HG02981 (cell line): ENCODE data around the gene GMPR2.

Experiments
- ATAC-seq: cut with Tn5 transposase; IDR thresholded peaks from one replicate; pipeline ENCODE4 v1.9.1; 2021; ENCODE audit warnings: mild to moderate bottlenecking, moderate library complexity; ENCODE audit not compliant: unreplicated experiment

GMPR2 gene

DNA sequence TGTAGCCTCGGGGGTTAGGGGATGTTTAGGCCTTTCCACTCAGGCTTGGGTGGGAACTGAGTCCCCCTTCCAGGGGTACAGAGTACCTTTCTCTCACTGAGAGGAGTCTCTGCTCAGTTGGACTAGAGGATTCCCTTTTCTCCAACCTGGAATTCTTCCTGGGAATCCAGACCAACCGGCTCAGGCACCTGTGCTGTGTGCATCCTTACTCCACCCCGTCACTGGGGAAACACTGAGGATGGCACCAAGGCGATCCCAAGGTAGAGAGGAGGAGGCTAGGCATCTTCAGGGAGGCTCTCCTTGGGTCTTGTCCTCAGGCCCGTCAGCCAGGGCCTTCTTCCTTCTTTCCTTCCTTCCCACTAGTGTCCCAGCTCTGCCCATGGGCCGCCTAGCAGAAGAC, 31.1 kb downstream of the GMPR2 start:
- ATAC-seq, result no peak

DNA sequence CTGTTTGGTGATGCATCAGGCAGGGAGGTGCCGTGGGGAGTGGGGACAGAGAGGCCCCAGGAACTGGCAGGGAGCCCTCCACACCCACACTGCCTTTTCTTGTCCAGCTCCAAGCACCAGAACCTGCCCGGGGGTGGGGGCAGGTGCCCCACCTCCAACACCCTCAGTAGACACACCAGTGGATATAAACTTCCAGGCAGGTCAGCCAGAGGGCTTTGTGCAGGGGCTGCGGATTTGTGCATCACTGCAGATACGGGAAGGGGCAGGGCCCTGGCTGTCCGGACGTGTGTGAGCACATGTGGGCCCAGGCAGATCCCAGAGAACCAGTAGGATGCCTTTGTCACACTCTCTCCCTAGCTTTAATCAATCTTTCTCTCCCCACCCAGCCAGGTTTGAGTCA, 31.6 kb downstream of the GMPR2 start:
- ATAC-seq, result no peak

DNA sequence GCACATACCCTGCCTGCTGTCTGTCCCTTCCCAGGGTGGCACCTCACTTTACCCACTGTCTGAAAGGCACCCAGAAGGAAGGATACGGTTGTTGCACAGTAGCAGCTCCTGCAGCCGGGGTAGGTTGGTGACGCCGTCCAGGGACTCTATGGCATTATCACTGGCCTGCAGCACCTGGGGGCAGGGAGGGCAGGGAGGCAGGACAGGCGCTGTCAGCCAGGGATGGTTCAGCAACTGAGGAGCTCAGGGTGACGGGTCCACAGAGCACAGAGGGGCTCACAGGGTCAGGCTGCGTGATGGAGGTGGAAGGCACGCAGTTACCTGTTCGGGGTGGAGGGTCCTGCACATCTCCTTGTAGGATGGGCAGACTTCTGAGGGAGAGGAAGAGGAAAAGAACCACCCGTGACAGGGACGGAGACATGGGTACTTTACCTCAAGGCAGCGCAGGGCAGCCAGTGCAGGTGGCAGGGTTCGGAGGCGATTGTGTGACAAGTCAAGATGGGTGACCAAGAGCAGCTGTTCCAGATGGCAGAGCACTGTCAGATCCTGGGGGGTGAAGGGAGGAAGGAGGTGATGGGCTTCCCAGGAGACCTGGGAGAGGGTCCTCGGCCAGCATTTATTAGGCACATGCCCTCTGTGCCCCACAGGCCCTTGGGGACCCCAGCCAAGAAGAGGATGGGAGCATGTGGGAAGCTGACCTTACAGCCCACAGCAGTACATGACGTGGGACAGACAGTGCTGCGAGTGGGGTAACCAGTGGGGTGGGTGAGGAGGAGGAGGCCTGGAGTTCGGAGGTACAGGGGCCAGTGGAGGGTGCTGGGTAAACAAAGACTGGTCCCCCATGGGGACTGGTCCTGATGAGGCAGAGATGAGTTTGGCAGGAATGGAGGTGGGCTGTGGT, 33.9 kb downstream of the GMPR2 start:
- ATAC-seq, result no peak

DNA sequence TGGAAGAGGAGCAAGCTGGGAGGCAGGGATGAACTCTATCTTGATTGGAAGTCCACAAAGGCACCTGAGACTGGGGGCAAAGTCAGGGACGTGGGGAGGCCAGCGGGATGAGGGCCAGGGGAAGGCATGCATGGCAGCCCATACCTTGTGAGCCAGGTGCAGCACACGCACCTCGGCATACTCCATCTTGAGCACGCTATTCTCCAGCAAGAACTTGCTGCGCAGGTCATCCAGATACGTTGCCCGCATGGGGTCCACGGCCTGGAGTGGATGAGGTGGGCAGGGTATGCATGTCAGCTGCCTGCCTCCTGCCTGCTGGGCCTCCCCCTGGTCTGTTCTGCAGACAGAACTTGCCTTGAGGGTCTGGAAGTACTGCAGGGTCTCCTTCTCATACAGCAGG, 34.8 kb downstream of the GMPR2 start:
- no peak for ATAC-seq

DNA sequence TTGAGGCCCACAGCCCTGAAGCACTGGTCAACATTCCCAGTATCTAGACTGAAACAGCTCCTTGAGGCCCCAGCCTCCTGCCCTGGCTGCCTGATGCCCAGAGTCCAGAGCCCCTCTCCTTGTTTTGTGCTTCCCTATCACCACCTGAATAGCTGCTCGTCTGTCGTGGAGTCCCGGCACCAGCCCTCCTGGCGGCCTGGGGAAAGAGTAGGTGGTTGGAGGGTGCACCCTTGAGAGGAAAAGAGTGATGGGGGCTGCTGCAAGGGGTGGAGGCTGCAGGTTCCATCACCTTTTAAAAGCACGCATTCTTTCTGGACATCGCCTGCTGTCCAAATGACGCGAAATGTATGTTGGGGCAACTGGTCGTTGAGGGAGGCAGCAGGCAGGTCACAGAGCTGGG, 35.5 kb downstream of the GMPR2 start:
- ATAC-seq, result no peak

DNA sequence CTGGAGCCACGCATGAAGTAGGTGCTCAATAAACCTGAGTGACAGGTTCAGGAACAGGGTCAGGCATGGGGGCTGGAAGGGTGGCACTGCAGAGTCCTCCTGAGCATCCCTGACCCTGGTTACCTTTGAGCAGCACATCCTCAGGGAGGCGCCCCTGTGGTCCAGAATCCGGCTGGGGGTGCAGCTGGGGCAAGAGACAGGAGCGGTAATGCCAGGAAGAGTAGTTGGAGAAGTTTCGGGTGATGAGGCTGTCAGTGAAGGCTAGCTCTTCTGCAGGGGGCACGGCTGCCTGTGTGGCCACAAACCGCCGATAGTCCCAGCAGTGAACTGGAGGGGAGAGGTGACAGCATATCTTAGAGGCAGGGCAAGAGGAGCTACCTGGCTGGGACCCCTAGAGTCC, 36.6 kb downstream of the GMPR2 start:
- ATAC-seq, result no peak

DNA sequence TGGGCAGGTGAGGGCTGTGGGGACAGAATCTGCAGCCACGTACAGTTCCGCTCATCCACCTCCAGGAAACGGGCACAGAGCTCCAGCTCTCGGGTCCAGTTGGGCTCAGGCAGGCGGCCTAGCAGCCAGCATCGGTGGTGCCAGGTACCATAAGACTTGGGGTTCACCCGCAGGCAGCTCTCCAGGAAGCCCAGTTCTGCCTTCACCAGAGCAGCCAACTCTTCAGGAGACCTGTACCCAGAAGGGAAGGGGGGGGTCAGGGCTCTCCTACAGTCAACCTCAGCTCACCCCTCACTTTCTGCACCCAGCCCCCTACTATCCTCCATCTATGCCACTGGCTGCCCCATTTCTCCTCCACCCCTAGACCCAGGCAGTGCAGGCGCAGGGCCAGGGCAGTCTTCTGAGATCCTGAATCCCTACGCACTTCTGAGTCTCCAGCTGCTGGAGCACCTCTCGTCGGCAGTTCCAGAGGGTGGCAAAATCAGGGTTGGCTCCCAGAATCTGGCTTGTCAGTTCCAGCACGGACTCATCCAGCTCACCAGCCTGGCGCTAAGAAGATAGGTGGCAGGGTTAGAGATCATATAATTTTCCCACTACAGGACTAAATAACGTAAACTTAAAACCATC, 37.3 kb downstream of the GMPR2 start:
- no peak for ATAC-seq

DNA sequence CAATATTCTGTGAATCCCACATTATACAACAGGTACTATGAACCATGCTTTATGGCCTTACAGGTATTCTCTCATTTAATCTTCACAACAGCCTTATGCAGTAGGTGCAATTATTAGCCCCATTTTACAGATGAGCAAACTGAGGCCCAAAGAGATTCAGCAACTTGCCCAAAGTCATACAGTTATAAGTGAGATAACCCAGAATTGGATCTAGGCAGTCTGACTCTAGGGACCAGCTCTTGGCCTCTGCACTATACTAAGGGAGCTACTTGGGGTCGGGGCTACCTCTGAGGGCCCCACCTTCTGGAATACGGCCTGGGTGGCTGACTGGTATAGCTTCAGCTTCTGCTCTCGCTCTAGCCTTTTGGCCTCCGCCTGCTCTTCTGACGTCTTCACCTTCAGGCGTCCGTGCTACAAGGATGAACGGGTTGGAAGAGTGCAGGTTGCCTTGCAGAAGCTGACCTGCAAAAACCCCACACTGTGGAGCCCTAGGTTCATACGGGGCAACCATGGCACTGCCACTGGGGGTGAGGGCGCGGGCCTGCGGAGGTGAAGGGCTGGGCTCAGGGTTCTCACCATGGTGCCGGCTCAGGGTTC, 37.9 kb downstream of the GMPR2 start:
- peak; percentile 1 for ATAC-seq

DNA sequence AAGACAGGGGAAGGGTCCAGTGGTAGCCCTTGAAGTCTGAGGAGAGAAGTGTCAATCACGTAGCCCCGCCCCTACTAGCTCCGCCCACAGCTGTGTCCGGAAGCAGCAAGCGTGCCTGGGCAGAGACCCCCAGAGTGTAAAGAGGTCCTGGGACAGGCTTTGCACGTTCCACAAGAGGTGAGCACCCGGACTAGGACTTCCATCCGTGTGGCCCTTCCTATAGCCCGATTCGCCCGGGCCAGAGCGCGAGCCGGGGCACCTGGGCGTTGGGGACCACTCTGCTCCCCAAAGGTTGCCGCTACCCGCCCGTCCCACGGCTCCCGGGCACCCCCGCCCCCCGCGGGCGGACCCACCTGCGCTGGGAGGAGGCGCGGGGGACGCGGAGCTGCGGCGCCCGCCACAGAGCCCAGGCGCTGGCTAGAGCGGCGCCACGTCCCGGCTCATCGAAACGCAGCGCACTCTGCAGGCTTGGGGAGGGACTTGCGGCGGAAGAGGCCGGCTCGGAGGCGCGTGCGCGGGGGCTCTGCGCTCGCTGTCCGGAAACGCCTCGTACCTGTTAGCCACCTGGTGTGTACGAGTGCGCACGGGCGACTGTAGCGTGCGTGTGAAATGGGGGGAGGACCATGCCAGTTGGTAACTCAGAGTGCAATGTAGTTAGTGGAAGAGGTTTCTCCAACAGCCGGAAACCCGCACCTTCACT, 38.6 kb downstream of the GMPR2 start, which contains the start of gene RABGGTA:
TSS of gene RABGGTA (minus strand) at position 464 of the 700 bp plus-strand sequence. CDS start 482 bp downstream, outside the sequence.
- peak; percentile 82 for ATAC-seq

DNA sequence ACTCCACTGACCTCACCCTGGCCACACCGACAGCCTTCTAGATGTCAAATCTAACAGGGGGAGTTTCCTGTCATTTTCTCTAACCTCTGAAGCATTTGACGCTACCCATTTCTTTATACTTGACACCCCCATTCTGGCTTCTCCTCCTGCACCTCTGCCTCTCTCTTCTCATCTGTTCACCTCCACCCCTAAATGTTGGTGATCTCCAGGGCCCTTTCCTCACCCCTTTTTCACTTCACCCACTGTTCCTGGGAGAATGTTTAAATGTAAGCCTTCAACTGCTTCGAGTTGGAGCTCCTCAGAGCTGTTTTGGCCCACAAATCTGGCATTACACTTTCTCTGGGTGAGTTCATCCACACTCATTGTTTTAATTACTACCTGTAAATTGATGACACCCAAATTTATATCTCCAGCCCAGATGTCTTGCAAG, 39.1 kb downstream of the GMPR2 start:
- ATAC-seq, result no peak

DNA sequence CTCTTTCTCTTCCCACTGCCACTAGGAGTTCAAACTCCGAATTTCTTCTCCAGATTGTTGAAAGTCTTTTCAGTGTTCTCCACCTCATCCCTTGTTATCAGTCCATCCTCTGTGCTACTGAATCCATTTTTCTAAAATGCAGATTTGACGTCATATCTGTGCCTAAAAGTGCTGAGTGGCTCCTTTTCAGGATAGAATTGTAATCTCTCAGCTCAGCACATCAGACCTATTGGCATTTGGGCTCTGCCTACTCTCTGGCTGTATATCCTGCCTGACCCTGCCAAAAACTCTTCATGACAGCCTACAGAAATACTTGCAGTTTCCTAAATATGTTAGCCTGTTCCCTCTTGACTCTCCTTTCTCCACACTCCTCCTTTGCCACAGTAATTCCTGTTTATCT, 39.7 kb downstream of the GMPR2 start:
- ATAC-seq, result no peak

DNA sequence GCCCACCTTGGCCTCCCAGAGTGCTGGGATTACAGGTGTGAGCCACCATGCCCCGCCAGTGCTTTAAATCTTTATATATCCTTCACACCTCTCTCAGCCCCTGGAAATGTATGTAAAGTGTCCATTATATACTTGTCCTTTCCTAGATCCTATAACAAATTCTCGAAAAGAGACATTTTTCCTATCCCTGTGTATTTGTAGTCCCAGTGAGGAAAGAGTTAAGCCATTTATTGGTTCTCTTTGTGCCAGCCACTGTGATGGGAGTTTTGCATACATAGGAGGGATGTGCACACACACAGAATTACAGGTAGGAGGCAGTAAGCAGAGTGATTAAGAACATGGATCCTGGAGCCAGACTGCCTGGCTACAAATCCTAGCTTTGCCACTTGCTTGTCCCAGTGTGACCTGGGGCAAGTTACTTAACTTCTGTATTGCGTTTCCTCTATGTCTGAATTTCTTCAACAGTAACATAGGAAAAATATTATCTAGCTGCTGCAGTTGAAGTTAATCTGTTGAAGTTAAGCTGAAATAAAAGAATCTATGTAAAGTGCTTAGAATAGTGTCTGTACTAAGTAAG, 40.8 kb downstream of the GMPR2 start:
- ATAC-seq, result no peak

DNA sequence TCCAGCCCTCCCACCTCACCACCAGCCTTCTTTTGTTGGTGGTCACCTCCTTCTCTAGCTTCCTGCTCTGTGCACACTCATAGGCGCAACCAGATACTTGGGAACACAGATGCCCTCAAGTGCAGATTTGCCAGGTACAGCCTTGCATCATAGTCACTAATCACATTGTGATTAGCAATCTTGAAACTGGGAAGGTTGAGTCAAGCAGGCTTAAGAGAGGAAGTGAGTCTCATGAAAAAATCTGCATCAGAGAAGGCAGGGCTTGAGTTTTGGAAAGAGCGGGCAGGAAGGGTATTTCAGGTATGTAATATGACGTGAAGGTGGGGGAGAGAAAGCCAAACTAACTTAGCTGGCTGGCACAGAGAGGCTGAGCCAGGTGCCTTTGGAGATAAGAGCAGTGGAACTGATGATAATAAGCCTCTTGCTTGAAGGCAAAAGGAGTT, 41.4 kb downstream of the GMPR2 start:
- ATAC-seq, result peak; percentile 43

DNA sequence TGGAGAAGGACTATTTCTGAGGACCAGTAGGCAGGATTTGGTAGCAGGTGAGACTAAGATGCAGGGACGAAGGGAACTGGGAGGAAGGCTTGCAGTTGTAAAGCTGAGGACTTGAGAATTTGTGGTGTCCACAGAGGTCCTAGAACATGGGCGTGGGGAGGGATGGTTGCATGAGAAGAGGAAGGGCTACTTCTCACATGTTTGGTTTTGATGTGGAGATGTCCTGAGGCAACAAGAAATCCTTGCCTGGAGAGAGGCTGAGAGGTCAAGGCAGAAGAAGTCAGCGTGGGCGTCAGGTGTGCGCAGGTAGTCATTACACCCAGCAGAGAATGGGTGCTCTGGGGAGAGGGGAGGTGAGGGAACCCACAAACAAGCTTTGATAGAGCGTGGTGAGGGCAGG, 44.3 kb downstream of the GMPR2 start:
- ATAC-seq, result no peak

DNA sequence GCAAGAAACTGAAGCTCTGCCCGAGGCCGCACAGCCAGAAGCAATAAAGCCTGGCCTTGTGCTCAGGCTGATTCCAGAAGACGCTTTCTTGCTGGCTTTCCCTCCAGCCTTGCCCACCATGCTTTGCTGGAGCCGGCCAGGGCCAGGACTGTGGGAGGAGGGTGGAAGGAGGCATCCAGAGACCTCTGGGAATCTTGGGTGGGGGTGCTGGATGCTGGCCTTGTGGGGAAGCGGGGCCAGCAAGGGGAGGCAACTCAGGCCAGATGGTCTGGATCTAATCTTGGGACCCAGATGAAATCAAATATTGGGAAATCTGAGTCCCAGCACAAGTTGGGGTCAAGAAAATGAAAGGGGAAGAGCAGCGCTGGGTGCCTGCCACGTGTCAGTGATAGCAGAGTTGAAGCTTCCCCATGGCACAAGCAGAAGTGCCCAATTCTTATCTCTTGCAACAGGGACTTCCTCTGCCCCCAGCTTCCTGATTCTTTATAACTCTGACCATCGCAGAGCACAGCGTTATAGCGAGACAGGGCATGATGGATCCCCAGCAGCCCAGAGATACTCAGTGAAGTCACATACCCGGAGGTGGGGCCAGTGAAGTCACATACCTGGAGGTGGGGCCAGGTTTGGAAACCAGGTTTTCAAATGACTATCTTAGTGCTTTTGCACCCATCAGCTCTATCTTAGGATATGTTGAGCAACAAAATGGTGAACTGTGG, 45.0 kb downstream of the GMPR2 start:
- no peak for ATAC-seq

DNA sequence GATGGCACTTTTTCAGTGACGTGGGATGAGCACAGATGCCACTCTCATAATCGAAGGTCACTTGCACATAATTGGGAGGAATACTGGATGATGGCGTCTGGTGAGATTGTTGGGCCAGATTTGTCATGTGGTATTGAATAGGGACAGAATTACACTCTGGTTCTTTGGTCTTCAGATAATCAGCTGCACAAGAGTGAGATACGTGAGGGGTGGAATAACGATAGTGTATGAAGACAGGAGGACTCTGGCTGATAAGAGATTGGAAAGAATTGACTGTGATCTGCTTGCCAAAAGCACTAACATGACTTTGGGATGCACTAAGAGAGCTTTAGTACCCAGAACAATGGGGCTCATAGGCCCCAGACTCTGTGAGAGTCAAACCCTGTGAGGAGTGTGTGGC, 45.7 kb downstream of the GMPR2 start:
- no peak for ATAC-seq

DNA sequence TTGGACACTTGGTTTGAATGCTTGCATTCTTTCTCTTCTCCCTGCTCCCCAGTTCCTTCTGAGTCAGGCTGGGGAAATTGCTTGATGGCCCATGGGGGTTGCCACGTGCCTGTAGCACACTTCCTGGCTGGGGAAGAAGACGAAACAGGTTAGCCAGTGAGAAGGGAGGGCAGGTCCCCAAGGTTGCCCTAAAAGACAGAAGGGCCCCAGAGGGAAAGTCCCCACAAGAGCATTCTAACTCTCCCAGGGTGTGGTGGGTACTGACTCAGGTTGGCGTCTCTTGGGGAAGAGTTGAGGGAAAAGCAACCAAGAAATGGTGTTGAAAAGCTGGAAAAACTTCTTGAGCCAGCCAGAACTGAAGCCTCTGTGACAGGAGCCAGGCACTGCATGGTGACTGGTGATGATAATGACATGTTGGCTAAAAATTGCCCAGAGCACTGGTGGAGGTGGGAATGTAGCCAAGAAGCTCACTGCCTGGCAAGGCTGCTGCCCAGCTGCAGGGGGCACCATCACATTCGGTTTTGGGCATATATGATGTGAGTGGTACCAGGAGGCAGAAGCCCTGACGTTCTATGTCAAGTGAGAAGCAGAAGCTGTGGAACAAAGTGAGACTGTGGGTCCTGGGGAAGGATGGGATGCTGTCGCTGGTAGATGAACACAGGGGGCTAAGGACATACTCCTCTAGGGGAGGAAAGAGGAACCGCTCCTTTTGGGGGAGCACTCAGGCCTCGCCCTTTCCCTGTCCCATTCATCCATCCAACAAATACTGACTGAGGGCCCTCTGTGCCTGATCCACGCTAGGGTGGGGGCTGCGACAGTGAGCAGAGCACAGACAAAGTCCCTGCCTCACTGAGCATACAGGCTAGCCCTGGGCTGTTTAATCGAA, 46.8 kb downstream of the GMPR2 start:
- ATAC-seq, result no peak

DNA sequence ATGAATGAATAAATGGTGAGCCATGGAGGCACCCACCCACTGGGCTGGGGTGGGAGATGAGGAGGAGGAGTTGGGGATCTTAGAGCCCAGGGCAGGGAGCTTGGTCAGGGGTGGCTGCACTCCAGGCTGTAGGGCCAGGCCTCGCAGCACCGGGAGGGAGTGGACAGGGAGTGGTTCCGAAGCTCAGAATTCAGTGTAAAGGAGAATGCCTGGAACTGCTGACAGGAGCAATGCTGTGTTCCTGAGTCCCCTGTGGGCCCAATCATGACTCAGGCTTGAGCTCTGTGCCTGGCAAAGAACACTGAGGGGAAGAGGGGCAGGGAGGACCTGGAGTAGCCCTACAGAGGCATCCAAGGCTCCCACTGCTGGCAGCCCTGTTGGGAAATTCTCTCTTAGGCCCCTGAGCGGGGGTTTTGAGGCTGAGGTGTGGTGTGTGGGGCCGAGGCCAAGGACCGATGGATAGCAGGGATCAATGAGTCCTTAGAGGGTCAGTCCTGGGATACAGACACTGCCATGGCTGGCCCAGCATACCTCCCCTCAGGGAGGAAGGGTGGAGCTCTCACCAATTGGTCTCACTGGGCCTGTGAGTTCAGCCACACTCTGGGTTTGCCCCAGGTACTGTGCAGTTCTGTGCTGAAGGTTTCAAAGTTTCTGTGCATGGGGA, 48.2 kb downstream of the GMPR2 start:
- no peak for ATAC-seq

DNA sequence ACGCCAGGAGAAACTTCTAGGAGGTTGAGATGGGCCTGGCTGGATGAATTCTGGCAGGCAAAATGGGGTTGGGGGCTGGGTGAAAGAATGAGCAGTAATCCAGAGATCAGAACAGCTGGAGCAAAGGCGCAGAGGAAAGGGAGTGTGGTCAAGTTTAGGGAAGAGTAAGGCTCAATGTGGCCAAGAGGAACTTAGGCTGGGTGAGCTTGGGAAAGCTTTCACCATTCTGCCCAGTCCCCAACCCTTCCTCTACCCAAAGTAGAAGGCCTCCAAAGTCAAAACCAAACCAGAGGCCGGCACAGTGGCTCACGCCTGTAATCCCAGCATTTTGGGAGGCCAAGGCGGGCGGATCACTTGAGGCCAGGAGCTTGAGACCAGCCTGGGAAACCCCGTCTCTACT, 48.9 kb downstream of the GMPR2 start:
- ATAC-seq, result no peak
